Large intestine (tissue), 3 donors: ENCODE results near the gene RPL32. TPM values are rescaled to one million over a fixed set of nuclear protein-coding genes. Genes with fewer than 3 reads are reported as not detected.

Experiments used
- DNase-seq, 2 donors: peaks; one replicate each; pipeline versions ENCODE4 v3.0.0 to v3.0.0-alpha.2; 2013
- H3K27ac ChIP-seq: one replicate; pipeline ENCODE4 v1.5.1; 2013; ENCODE audit warnings: low read length
- H3K27me3 ChIP-seq: 2 replicates; pipeline ENCODE4 v1.6.1; 2013; ENCODE audit warnings: low read length; ENCODE audit not compliant: control insufficient read depth, insufficient read depth
- H3K36me3 ChIP-seq: 2 replicates; pipeline ENCODE4 v1.6.1; 2013; ENCODE audit warnings: low read length; ENCODE audit not compliant: control insufficient read depth, insufficient read depth
- H3K4me1 ChIP-seq: one replicate; pipeline ENCODE4 v1.6.1; 2013; ENCODE audit warnings: low read length; ENCODE audit not compliant: control insufficient read depth, insufficient read depth
- H3K4me3 ChIP-seq: one replicate; pipeline ENCODE4 v1.5.1; 2013; ENCODE audit warnings: low read length
- H3K9me3 ChIP-seq: one replicate; pipeline ENCODE4 v1.6.1; 2013; ENCODE audit warnings: mild to moderate bottlenecking, low read depth, low read length, moderate library complexity; ENCODE audit not compliant: control insufficient read depth
- WGBS: methylation state at CpG from one replicate; pipeline ENCODE4 v1.1.5; 2013; ENCODE audit warnings: low lambda C conversion rate; ENCODE audit not compliant: insufficient coverage; 5-methylcytosine and 5-hydroxymethylcytosine counted together
- polyA plus RNA-seq: library from polyadenylated mRNA; unstranded; fragments of 120-200 nt; gene quantifications from one replicate; pipeline ENCODE4 v1.2.1, GENCODE V29; 2013

Gene RPL32
- polyA plus RNA-seq, 1 donor: 2,636 TPM

GRCh38 chr3:12835052-12835665 is 6.2 kb downstream of the RPL32 start:
- H3K4me3 ChIP-seq: no peak overlapping the region
- no peak overlapping the region for H3K27ac ChIP-seq
- DNase-seq: no peak
- H3K27me3 ChIP-seq: no peaks in the 10 kb centered on the region
- no peaks in the 10 kb centered on the region for H3K9me3 ChIP-seq
- no CpG with 5 or more reads among the region's 6 CpGs for WGBS
- peaks cover 5% of the 10 kb centered on the region for H3K4me1 ChIP-seq
- peaks cover 93% of the 10 kb centered on the region for H3K36me3 ChIP-seq

GRCh38 chr3:12833222-12834161 is 7.9 kb downstream of the RPL32 start:
- no peaks in the 10 kb centered on the region for H3K9me3 ChIP-seq
- H3K4me3 ChIP-seq: no peak overlapping the region
- H3K36me3 ChIP-seq: peaks cover 80% of the 10 kb centered on the region
- no CpG with 5 or more reads among the region's 13 CpGs for WGBS
- no peak overlapping the region for H3K27ac ChIP-seq
- H3K27me3 ChIP-seq: no peaks in the 10 kb centered on the region
- no peak for DNase-seq
- H3K4me1 ChIP-seq: no peaks in the 10 kb centered on the region

- no peaks in the 10 kb centered on the region for H3K4me1 ChIP-seq
- no CpG with 5 or more reads among the region's 7 CpGs for WGBS
- no peak overlapping the region for H3K27ac ChIP-seq
- peaks cover 71% of the 10 kb centered on the region for H3K36me3 ChIP-seq
- no peaks in the 10 kb centered on the region for H3K27me3 ChIP-seq
- DNase-seq: no peak
- H3K4me3 ChIP-seq: no peak overlapping the region
- H3K9me3 ChIP-seq: no peaks in the 10 kb centered on the region
These were observed 8.8 kb downstream of the RPL32 start for GRCh38 chr3:12832350-12833221.

GRCh38 chr3:12831301-12831866 is 10.0 kb downstream of the RPL32 start:
- H3K9me3 ChIP-seq: no peaks in the 10 kb centered on the region
- no CpG with 5 or more reads among the region's 5 CpGs for WGBS
- no peaks in the 10 kb centered on the region for H3K27me3 ChIP-seq
- peaks cover 62% of the 10 kb centered on the region for H3K36me3 ChIP-seq
- no peak overlapping the region for H3K4me3 ChIP-seq
- no peak for DNase-seq
- H3K4me1 ChIP-seq: no peaks in the 10 kb centered on the region
- H3K27ac ChIP-seq: no peak overlapping the region

- H3K4me1 ChIP-seq: no peaks in the 10 kb centered on the region
- H3K9me3 ChIP-seq: no peaks in the 10 kb centered on the region
- peaks cover 55% of the 10 kb centered on the region for H3K36me3 ChIP-seq
- H3K27me3 ChIP-seq: no peaks in the 10 kb centered on the region
- no peak for DNase-seq
- no peak overlapping the region for H3K27ac ChIP-seq
- H3K4me3 ChIP-seq: no peak overlapping the region
- WGBS: no CpG with 5 or more reads among the region's 4 CpGs
These were observed 10.6 kb downstream of the RPL32 start for GRCh38 chr3:12830785-12831156.

- WGBS: no CpG with 5 or more reads among the region's 17 CpGs
- no peak for DNase-seq
- no peaks in the 10 kb centered on the region for H3K9me3 ChIP-seq
- no peaks in the 10 kb centered on the region for H3K4me1 ChIP-seq
- H3K27ac ChIP-seq: no peak overlapping the region
- peaks cover 49% of the 10 kb centered on the region for H3K36me3 ChIP-seq
- no peak overlapping the region for H3K4me3 ChIP-seq
- H3K27me3 ChIP-seq: no peaks in the 10 kb centered on the region
These were observed 11.2 kb downstream of the RPL32 start for GRCh38 chr3:12829886-12830784.

GRCh38 chr3:12829404-12829803 is 12.0 kb downstream of the RPL32 start:
- peaks cover 42% of the 10 kb centered on the region for H3K36me3 ChIP-seq
- no peaks in the 10 kb centered on the region for H3K9me3 ChIP-seq
- WGBS: 100% methylated on average over 1 of the region's 4 CpGs
- H3K27me3 ChIP-seq: no peaks in the 10 kb centered on the region
- no peak overlapping the region for H3K27ac ChIP-seq
- no peak for DNase-seq
- H3K4me1 ChIP-seq: no peaks in the 10 kb centered on the region
- H3K4me3 ChIP-seq: no peak overlapping the region

GRCh38 chr3:12828751-12829150 is 12.6 kb downstream of the RPL32 start:
- no peak overlapping the region for H3K4me3 ChIP-seq
- no peaks in the 10 kb centered on the region for H3K9me3 ChIP-seq
- no peak overlapping the region for H3K27ac ChIP-seq
- H3K4me1 ChIP-seq: no peaks in the 10 kb centered on the region
- WGBS: no CpG with 5 or more reads among the region's 4 CpGs
- no peaks in the 10 kb centered on the region for H3K27me3 ChIP-seq
- peaks cover 35% of the 10 kb centered on the region for H3K36me3 ChIP-seq
- DNase-seq: no peak

- WGBS: no CpG with 5 or more reads among the region's 8 CpGs
- H3K4me1 ChIP-seq: no peaks in the 10 kb centered on the region
- H3K36me3 ChIP-seq: peaks cover 2% of the 10 kb centered on the region
These were observed 16.2 kb downstream of the RPL32 start for GRCh38 chr3:12825156-12825555.

More at GRCh38 chr3:12825156-12825555, 16.2 kb downstream of the RPL32 start:
- DNase-seq: no peak
- H3K27me3 ChIP-seq: no peaks in the 10 kb centered on the region
- no peak overlapping the region for H3K27ac ChIP-seq
- H3K4me3 ChIP-seq: no peak overlapping the region
- H3K9me3 ChIP-seq: no peaks in the 10 kb centered on the region
